SK-N-SH (cell line): Measurements from ENCODE around the gene TRAPPC8.
"Not testable (repeated sequence)": the region's sequence is repeated elsewhere in the genome, so short reads cannot be mapped to it uniquely, and the experiment has no call there.

Source experiments
- CTCF ChIP-seq: fragments of 200-600 bp; sonication (generic); IDR thresholded peaks from 2 replicates; pipeline ENCODE4 v1.6.1; 2017; ENCODE audit warnings: antibody characterized with exemption, mild to moderate bottlenecking, moderate library complexity
- FOXJ3 ChIP-seq: sonication (generic); formaldehyde crosslinking; IDR thresholded peaks from 2 replicates; pipeline ENCODE4 v1.5.1; 2020; ENCODE audit warnings: mild to moderate bottlenecking, missing genetic modification reagents
- POLR2AphosphoS5 ChIP-seq: IDR thresholded peaks from 2 replicates; pipeline ENCODE4 v1.6.1; 2012; ENCODE audit warnings: low read depth, low read length
- USF2 ChIP-seq: fragments of 150-350 bp; IDR thresholded peaks from 2 replicates; pipeline ENCODE4 v1.6.1; 2017; ENCODE audit warnings: antibody characterized with exemption, low read length, low read depth, borderline replicate concordance

GRCh38 chr18:31799257-31799656 lies 143.7 kb downstream of the TRAPPC8 start:
- not testable (repeated sequence) for TF ChIP-seq CTCF; FOXJ3 (CRISPR knock-in tag); USF2; POLR2AphosphoS5
